ENCODE results near the gene RPS24. TPM values are rescaled to one million over a fixed set of nuclear protein-coding genes. Genes with fewer than 3 reads are reported as not detected.

RPS24 gene
- total and polyA plus RNA-seq, 2 of the 13 experiments (the other 11 are each of a cell fraction or from before 2014, with no cell fraction given): 2,690 to 3,319 TPM

- TF ChIP-seq ZBTB4 (CRISPR knock-in tag; IDR thresholded peaks at IDR 0.05; ENCODE audit: borderline replicate concordance) (no peak), SP4 (CRISPR knock-in tag; IDR thresholded peaks at IDR 0.05) (no peak), HDAC2 (CRISPR knock-in tag; IDR thresholded peaks at IDR 0.05) (peak; percentile 33; the same call in 1 of the 2 replicates), NFIC (IDR thresholded peaks at IDR 0.05; ENCODE audit: low read length) (0 out of 2 replicates have a peak, but pooled peaks have one; percentile 17), PHF20 (CRISPR knock-in tag; IDR thresholded peaks at IDR 0.05) (peak; percentile 90), ZNF75D (CRISPR knock-in tag; IDR thresholded peaks at IDR 0.05; ENCODE audit: borderline replicate concordance) (no peak), GABPA (IDR thresholded peaks at IDR 0.05; ENCODE audit: low read depth, low read length) (peak; percentile 81), GABPA (CRISPR knock-in tag; IDR thresholded peaks at IDR 0.05; ENCODE audit: low read depth) (peak; percentile 98), ZNF234 (CRISPR knock-in tag; conservative IDR thresholded peaks at IDR 0.05) (no peak), RXRA (CRISPR knock-in tag; IDR thresholded peaks at IDR 0.05) (peak; percentile 42; the same call in 1 of the 2 replicates), ZNF761 (CRISPR knock-in tag; conservative IDR thresholded peaks at IDR 0.05) (no peak), YEATS4 (CRISPR knock-in tag; IDR thresholded peaks at IDR 0.05; ENCODE audit: borderline replicate concordance) (peak; percentile 82; the same call in 1 of the 2 replicates)
- TF ChIP-seq, protein P1, sequence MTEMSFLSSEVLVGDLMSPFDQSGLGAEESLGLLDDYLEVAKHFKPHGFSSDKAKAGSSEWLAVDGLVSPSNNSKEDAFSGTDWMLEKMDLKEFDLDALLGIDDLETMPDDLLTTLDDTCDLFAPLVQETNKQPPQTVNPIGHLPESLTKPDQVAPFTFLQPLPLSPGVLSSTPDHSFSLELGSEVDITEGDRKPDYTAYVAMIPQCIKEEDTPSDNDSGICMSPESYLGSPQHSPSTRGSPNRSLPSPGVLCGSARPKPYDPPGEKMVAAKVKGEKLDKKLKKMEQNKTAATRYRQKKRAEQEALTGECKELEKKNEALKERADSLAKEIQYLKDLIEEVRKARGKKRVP (CRISPR knock-in tag; IDR thresholded peaks at IDR 0.05): no peak
- TF ChIP-seq, protein P2, sequence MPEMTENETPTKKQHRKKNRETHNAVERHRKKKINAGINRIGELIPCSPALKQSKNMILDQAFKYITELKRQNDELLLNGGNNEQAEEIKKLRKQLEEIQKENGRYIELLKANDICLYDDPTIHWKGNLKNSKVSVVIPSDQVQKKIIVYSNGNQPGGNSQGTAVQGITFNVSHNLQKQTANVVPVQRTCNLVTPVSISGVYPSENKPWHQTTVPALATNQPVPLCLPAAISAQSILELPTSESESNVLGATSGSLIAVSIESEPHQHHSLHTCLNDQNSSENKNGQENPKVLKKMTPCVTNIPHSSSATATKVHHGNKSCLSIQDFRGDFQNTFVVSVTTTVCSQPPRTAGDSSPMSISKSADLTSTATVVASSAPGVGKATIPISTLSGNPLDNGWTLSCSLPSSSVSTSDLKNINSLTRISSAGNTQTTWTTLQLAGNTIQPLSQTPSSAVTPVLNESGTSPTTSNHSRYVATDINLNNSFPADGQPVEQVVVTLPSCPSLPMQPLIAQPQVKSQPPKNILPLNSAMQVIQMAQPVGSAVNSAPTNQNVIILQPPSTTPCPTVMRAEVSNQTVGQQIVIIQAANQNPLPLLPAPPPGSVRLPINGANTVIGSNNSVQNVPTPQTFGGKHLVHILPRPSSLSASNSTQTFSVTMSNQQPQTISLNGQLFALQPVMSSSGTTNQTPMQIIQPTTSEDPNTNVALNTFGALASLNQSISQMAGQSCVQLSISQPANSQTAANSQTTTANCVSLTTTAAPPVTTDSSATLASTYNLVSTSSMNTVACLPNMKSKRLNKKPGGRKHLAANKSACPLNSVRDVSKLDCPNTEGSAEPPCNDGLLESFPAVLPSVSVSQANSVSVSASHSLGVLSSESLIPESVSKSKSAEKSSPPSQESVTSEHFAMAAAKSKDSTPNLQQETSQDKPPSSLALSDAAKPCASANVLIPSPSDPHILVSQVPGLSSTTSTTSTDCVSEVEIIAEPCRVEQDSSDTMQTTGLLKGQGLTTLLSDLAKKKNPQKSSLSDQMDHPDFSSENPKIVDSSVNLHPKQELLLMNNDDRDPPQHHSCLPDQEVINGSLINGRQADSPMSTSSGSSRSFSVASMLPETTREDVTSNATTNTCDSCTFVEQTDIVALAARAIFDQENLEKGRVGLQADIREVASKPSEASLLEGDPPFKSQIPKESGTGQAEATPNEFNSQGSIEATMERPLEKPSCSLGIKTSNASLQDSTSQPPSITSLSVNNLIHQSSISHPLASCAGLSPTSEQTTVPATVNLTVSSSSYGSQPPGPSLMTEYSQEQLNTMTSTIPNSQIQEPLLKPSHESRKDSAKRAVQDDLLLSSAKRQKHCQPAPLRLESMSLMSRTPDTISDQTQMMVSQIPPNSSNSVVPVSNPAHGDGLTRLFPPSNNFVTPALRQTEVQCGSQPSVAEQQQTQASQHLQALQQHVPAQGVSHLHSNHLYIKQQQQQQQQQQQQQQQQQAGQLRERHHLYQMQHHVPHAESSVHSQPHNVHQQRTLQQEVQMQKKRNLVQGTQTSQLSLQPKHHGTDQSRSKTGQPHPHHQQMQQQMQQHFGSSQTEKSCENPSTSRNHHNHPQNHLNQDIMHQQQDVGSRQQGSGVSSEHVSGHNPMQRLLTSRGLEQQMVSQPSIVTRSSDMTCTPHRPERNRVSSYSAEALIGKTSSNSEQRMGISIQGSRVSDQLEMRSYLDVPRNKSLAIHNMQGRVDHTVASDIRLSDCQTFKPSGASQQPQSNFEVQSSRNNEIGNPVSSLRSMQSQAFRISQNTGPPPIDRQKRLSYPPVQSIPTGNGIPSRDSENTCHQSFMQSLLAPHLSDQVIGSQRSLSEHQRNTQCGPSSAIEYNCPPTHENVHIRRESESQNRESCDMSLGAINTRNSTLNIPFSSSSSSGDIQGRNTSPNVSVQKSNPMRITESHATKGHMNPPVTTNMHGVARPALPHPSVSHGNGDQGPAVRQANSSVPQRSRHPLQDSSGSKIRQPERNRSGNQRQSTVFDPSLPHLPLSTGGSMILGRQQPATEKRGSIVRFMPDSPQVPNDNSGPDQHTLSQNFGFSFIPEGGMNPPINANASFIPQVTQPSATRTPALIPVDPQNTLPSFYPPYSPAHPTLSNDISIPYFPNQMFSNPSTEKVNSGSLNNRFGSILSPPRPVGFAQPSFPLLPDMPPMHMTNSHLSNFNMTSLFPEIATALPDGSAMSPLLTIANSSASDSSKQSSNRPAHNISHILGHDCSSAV (CRISPR knock-in tag; IDR thresholded peaks at IDR 0.05; ENCODE audit: borderline replicate concordance): no peak
Measured at GRCh38 chr10:78029269-78030226, 4.1 kb upstream of the RPS24 start, which contains the start of gene POLR3A (continued).

All from HepG2 (cell line).